Measurements from ENCODE around the gene PCNP.
"Not testable (repeated sequence)": the region's sequence is repeated elsewhere in the genome, so short reads cannot be mapped to it uniquely, and the experiment has no call there.

- TF ChIP-seq CTCF (conservative IDR thresholded peaks at IDR 0.05; ENCODE audit: low read length); EZH2phosphoT487 (IDR thresholded peaks at IDR 0.05; ENCODE audit: borderline replicate concordance, low read depth, low read length): not testable (repeated sequence)
These were observed 31.4 kb downstream of the PCNP start for GRCh38 chr3:101605398-101605797.
